GM21717 (cell line): ENCODE measurements around the gene FAM117A.

ENCODE experiments used
- ATAC-seq: cut with Tn5 transposase; IDR thresholded peaks from one replicate; pipeline ENCODE4 v1.9.1; 2021; ENCODE audit warnings: mild to moderate bottlenecking, moderate library complexity; ENCODE audit not compliant: unreplicated experiment

Gene FAM117A

GRCh38 chr17:49763735-49764558 is at the start of gene FAM117A:
Gene FAM117A (minus strand): TSS chr17:49764131. CDS start chr17:49764087, 44 bp downstream.
- peak; percentile 92 for ATAC-seq

DNA sequence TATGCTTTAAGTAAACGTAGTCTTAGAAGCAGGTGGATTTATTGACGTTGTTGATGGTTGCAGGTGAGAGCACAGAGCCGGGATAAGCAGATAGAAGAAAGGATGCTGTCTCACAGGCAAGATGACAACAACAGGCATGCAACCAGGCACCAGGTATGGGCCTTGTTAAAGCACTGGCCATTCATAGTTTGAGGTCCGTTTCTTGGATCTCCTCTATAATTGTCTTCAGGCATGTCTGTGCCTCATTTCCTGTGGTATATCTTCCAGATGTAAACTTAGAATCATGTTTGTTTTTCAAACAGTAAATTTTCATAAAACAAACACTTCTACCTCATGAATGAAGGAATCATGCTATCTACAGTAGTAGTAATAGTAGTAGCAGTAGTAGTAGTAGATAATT is 45.1 kb upstream of the FAM117A start:
- ATAC-seq: no peak

DNA sequence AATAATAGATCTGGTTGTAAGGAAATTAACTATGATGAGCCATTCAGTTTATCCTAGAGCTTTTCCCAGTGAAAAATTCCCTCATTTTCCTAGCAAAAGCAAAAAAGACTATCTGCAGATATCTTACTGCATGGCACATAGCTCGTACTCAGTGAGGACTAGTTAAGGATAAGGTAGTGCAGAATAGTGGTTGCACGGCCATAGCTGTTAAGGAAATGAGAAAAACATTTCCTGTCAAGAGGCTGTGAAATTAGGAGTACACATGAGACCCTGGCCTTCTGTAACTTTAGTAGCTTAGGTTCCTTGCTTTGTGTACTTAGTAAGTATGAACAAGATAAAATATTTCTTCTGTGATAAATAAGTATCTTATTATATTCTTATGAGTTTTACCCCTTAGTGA is 34.8 kb upstream of the FAM117A start:
- ATAC-seq: no peak

DNA sequence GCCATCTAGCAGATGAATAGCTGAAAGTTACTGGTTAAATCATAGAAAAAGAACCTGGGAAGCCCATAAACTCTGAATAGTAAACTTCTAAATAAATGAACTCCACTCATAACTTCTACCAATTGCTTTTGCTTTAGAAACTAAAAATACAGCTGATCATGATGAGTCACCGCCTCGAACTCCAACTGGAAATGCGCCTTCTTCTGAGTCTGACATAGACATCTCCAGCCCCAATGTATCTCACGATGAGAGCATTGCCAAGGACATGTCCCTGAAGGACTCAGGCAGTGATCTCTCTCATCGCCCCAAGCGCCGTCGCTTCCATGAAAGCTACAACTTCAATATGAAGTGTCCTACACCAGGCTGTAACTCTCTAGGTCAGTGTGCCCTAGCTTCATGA is 34.3 kb upstream of the FAM117A start:
- no peak for ATAC-seq

GRCh38 chr17:49795372-49795771 is 31.4 kb upstream of the FAM117A start:
- ATAC-seq: no peak

DNA sequence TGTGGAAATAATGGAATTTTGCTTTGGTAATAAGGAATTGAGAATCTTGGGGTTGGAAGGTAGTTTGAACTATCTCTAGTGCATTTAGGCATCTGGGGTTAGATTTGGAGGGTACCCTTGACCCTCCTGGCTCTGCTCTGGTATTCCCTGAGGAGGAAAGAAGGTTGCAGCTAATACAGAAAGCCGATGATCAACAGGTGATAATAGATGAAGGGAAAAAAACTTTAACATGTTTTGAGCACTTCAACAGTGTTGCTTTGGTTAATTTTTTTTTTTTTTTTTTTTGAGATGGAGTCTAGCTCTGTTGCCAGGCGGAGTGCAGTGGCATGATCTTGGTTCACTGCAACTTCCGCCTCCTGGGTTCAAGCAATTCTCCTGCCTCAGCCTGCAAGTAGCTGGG is 29.4 kb upstream of the FAM117A start:
- ATAC-seq: no peak

DNA sequence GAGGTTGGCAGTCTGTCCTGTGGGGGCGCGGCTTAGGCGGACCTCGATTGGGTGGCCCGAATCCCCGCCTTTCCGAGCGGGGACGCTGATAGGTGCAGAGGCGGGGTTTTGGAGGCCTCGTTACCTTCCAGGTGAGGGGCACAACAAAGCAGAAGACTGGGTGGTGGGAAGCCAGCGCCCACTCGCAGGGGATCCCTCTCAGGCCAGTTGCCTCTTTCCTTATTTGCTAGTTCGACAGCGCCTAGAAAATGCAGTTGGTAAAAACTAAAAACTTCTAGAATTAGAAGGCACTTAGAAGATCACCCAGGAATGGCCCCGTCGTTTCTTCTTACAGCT is 25.3 kb upstream of the FAM117A start:
- ATAC-seq: no peak

DNA sequence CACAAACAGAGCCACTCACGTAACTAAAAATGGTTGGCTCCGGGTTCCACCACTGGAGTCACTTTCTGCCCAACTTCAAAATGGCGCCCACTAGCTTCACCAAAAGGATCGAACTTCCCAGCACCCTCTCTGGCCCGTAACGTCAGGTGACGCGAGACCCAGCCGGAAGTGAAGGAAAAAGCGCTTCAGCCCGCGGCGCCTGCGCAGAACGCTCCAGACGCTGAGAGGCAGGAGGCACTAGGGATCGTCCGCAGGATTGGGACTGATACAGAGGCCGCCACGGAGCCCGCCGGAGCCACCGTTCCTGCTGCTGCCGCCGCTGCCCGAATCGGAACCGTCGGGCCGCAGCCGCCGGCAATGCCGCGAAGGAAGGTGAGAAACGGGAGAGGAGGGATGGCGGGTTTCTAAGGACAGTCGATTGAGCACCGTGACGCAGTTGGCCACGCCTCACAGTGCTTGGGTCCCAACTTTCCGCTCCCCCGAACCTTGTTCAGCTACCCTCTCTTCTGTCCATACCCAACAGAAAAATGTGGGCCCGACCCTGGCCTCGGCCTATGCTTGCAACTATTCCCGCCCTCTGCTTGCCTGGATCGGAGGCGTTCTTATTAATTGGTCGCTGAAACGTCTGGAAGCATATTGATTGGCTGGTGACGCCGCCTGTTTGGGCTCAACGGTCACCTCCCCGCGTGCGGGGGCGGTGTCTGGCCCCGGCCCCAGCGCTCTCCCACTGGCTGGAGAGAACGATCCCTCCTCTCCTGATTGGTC is 24.7 kb upstream of the FAM117A start, which contains the start of gene KAT7:
Gene KAT7 (plus strand): TSS at position 204 of the 765 bp plus-strand sequence. CDS start 154 bp downstream, at position 358.
- peak; percentile 84 for ATAC-seq

GRCh38 chr17:49787884-49788477 is 24.1 kb upstream of the FAM117A start:
- no peak for ATAC-seq

DNA sequence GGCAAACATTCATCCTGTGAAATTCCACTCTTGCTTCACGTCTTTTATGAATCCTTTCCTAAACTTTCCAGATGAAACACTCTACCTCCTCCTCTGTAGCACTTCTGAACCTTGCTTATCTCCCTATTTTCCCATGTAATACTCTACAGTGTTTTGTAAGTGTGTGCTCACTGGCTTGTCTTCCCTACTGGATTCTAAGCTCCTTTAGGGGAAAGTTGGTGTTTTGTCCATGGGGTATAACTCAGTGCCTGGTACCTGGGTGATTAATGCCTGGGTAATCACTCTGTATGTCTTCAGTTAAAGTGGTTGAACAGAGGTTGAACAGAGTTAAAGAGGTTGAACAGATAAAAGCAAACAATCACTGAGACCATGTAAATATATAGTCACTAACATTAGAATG is 20.7 kb upstream of the FAM117A start:
- no peak for ATAC-seq

DNA sequence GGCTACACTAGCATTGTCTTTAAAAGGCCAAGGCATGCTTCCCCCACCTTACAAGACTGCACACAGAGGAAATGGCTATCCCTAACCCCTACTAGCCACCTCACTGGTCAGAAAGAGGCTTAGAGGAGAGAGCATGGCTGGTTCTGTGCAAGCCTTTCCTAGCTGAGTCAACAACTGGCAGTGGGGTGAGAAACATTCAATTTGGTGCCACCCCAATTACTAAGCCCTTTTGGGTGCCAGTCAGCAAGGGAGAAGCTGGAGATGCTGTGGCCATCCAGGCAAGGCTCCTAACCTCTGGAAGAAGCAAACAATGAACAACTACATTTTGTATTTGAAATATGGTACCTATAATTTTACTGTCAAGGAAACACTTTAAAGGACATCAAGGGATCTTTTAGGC is 19.9 kb upstream of the FAM117A start:
- ATAC-seq: no peak

DNA sequence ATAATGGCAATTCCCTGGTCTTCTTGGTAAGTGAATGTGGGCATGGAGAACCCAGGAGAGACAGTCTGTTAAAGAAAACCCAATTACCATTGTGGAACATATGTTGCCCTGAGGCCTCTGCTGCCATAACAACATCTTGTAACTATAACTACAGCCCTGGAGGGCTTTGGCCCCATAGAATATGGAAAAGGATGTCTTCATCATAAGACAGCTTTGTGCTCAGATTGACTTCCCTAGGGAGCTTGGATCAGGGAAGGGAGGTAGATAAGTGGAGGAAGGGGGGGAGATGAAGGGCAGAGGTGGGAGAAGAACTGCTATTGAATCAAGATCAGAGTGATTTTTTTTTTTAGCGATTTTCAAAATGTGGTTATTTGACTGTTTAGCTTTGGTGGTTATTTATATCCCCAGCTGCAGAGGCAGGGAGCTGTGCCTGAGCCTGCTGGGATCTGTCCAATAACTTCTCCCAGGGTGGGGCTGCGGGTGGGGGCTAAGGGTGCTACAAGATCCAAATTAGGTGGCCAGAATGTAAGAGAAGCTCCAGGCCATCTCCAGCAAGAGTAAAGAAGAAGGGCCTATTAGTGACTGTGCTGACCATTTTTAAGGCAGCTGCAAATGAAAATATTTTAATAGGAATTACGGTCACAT is 19.3 kb upstream of the FAM117A start:
- no peak for ATAC-seq

DNA sequence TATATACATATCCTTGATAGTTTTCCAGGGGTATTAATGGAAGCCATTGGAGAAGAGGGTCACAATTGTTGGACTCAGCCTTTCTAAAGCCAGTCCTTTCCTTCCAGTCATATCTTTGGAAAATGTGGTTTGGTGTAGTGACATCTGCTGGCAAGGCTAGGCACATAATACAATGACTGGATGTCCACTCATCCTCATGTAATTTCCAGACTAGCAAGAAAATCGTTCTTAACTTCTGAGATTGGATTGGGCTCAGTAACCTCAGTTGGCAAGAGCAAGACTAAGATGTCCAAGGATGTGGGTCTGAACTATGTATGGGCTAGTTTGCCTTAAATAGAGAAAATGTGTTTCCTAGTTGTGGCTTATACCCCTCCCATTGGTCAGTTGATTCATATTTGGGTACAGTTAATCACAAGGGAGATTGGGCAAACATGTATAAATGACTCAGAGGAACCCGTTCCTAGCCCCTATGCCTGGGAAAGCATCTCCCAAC is 15.9 kb upstream of the FAM117A start:
- no peak for ATAC-seq

GRCh38 chr17:49779156-49779738 is 15.3 kb upstream of the FAM117A start:
- ATAC-seq: no peak

GRCh38 chr17:49777563-49777962 is 13.6 kb upstream of the FAM117A start:
- ATAC-seq: no peak

GRCh38 chr17:49776551-49777300 is 12.8 kb upstream of the FAM117A start:
- ATAC-seq: no peak

GRCh38 chr17:49775546-49776260 is 11.8 kb upstream of the FAM117A start:
- no peak for ATAC-seq

DNA sequence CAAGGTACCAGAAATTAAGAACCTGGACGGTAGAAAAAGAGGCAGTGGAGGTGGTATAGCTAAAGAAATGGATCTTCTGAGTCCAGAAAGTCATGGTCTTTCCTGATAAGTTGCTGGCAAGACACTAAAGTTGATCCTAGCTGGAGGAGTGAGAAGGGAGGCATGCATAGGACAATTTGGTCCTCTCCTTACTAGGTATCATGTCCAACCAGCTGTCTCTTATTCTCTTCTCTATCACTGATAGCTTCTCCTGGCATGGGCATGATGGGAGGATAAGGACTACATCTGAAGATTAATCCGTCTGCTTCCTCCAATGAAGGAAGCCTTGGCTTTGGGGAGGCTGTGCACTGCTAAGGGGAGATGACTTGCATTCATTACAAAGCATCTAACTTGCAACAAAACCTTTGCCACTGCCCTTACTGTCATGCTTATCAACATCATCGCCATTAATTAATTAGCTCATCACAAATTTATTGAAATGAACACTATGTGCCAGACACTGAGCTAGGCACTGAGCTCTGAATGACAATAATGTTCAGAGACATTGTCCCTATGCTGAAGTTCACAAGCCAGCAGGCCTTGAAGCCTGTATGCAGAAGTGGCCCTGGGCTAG is 3.1 kb upstream of the FAM117A start:
- ATAC-seq: no peak
